GM21390 (cell line): ENCODE measurements around the gene ADAMTSL5.
"Not testable (repeated sequence)": the region's sequence is repeated elsewhere in the genome, so short reads cannot be mapped to it uniquely, and the experiment has no call there.

Source experiments
- ATAC-seq: cut with Tn5 transposase; IDR thresholded peaks from one replicate; pipeline ENCODE4 v1.9.1; 2021; ENCODE audit not compliant: unreplicated experiment

ADAMTSL5 gene

DNA sequence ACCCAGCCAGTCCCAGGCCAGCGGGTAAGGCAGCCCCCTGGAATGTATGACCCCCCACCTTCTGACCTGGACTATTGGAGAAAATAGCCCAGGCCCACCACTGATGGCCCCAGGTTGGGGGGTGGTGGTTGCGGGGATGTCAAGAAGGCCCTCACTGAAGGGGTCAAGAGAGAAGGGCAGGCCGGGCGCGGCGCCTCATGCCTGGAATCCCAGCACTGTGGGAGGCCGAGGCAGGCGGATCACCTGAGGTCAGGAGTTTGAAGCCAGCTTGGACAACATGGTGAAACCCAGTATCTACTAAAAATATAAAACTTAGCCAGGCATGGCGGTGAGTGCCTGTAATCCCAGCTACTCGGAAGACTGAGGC lies 1.5 kb upstream of the ADAMTSL5 start:
- no peak for ATAC-seq

DNA sequence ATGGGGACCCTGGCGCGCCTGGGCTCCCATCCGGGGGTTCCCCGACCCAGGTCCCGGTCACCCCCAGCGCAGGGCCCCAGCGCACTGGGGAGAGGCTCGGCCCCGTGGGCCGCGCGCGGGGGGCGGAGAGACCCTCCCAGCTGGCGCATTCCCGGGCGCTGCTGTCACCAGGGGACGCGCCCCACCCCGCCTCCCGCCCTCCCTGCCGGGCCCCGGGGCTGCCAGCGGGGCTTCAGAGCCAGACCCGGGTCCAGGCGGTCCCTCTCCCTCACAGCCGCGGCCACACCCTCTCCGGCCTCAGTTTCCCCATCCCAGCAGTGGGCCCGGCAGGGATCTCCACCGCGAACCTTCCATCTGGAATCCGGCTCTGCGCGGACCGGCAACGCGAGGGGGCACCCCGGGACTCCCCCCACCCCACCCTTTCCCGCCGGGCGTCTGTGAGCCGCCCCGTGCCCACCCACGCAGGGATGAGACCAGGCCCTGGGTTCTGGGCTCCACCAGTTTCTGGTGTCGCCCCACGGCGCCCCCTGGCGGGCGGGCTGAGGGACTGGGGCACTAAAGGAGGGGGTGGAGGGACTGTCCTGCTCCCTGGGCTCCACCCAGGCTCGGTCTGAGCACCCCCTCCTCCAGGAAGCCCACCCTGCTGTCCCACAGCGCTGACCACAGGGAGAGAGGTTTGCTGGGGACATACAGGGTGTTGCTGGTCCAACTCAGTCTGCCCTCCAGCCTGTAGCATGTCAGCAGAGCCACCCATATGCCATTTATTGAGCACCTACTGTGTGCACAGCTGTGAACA lies 878 bp upstream of the ADAMTSL5 start:
- ATAC-seq: no peak

DNA sequence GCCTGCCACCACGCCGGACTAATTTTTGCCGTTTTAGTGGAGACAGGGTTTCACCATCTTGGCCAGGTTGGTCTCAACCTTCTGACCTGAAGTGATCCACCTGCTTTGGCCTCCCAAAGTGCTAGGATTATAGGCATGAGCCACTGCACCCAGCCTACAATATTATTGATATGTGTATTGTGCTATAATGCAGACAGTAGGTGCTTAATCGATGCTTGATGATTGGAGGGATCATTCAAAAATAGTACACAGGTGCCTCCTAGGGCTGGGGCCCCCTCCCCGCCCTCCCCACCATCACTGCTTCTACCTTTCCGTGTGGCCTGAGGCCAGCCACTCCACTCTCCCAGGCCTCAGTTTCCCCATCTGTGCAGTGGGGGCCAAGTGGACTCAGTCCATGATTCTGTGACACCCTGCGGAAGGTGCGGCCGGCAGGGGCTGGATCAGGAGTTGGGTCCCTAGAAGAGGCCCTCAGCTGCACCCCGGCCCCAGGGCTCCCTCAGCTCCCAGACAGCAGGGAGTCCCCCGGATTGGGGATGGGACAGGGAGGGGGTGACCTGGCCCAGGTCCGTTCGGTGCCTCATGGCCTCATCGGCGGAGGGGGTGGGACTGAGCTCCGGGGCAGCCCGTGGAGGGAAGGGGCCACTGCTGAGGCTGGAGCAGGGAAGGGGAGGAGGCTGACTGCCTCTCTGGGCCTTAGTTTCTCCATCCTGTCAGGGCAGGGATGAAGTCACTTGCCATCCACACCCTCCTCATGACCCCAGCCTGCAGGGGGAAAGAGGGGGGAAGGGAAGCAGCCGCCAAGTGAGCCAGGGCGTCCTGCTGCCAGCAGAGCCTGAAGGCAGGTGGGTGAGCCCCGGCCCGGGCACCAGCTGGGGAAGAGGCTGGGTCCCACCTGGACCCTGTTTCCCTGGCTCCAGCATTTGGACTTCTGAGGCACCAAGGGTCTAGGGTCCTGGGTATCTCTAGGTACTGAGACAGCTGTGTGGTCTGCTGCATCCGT lies 1.2 kb downstream of the ADAMTSL5 start:
- no peak for ATAC-seq

DNA sequence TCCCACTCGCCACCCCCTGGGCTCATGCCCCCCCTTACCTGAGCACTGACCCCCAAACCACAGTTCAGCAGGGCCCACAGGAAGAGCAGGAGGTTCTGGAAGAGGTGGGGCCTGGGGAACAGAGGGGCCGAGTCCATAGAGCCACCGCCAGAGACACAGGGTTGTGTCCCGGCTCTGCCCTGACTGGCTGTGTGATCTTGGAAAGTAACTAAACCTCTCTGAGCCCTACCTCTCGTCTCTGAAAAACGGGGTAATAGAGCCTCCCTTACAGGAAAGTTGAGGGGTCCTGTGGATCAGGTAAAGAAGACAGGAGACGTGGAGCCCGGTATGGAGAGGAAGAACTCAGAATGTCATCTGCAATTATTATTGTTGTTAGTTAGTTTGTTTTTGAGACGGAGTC lies 2.0 kb downstream of the ADAMTSL5 start:
- no peak for ATAC-seq

DNA sequence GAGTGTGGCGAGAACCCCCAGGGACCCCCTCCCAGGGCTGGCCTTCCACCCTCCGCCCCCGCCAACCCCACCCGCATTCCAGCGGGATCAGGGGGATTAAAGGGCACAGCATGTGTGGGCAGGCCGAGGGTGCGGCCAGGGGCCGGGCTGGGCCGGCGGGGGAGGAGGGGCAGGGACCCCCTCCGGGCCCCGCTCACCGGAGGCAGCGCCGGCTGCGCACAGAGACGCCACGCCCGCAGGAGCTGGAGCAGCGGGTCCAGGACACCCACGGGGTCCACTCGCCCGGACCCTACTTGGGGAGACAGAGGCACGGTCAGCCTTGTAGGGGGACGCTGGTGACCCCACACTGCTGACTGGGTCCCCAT lies 2.4 kb downstream of the ADAMTSL5 start:
- ATAC-seq: no peak

DNA sequence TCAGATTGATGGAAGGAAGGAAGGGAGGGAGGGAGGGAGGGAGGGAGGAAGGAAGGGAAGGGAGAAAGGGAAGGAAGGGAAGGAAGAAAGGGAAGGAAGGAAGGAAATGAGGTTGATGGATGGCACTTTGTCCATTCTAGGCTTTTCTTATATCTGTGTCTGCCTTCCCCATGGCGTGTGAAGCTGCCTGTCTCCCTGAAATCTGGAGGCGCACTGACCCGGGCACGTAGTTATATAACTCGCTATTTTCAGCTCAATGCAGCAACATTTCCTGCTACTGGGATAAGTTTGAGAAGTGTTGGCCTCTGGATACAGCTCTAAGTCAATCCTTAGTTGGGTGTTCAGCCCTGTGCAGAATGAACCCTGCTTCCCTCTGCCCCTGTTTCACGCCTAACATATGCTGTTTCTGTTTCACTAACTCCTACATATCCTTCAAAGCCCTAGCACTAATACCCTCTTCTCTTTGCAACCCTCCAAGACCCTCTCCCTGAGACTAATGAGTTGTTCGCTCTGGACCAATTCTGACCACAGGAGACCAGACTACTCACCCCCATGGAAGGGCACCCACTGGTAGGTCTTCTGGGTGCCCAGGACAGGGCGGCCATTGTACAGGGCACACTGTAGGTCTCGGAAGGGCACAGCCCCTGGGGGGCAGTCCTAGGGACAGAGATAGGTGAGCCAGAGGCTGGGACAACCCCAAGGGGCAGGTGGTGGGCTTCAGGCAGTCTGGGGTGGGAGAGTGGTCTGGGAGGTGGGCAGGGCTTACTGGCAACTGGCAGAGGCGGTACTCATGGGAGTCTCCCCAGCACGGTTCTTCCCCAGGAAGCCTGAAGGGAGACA lies 3.0 kb downstream of the ADAMTSL5 start:
- ATAC-seq: no peak

DNA sequence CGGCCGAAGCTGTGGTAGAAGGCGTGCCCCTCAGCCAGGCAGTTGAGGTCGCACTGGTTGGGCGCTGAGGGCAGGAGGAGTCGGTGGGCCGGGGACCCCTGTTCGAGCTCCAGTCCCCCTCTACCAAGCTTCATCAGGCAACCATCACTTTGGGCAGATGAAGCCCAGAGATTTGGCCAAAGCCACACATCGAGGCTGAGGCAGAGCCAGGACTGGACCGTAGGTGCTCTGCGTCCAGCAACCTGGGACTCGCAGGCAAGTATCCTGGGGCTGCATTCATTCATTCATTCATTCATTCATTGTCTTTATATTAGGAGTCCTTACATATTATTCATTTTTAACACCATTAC lies 4.3 kb downstream of the ADAMTSL5 start:
- no peak for ATAC-seq

DNA sequence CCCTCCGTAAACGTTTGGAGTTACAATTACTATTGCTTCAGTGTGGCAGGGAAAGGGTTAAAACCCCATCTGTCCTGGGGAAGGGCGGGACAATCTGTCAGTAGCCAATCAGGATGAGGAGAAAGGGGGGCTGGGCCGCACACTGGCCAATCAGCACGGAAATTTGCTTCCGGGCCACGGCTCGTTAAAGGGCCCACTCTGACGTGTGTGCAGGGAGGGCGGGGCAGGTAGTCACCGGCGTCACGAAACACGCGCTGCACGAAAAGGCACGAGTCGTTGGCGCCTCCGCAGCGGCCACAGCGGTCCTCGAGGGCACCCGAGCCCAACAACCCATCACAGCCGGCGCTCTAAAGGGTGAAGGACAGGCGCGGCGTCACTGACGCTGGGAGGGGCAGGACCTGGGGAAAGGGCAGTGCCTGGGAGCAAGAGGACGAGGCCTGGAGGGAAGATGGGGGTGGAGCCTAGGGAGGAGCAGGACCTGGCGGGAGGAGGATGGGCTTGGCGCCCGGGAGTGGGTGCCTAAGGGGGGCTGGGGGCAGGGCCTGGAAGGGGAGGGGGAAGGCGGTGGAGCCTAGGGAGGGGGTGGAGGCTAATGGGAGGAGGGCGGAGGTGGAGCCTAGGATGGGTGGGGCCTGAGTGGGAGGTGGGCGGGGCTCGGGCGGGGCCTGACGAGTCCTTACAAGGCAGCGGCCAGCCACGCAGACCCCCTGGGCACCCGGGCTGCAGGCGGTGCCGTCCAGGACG lies 4.9 kb downstream of the ADAMTSL5 start:
- ATAC-seq: no peak

DNA sequence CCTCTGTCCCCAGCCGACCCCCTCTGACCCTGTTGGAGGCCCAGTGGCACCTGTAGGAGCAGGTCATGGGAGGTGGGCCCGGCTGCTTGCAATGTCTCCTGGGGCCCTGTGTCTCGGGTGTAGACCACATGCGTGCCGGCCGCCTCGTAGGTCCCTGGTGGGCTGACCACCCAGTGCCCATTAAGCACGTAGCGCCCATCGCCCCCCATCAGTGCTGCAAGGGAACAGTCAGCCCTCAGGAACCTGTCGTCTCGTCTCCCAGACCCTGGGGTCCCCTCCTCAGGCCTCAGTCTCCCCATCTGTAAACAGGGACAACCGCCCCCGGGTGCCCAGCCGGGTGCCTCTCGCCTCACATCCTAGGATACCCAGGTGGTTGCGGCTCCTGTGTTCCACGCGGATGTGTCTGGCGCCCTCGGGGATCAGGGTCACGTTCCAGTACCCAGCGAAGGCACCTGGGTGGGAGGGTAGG lies 5.6 kb downstream of the ADAMTSL5 start:
- ATAC-seq: no peak

DNA sequence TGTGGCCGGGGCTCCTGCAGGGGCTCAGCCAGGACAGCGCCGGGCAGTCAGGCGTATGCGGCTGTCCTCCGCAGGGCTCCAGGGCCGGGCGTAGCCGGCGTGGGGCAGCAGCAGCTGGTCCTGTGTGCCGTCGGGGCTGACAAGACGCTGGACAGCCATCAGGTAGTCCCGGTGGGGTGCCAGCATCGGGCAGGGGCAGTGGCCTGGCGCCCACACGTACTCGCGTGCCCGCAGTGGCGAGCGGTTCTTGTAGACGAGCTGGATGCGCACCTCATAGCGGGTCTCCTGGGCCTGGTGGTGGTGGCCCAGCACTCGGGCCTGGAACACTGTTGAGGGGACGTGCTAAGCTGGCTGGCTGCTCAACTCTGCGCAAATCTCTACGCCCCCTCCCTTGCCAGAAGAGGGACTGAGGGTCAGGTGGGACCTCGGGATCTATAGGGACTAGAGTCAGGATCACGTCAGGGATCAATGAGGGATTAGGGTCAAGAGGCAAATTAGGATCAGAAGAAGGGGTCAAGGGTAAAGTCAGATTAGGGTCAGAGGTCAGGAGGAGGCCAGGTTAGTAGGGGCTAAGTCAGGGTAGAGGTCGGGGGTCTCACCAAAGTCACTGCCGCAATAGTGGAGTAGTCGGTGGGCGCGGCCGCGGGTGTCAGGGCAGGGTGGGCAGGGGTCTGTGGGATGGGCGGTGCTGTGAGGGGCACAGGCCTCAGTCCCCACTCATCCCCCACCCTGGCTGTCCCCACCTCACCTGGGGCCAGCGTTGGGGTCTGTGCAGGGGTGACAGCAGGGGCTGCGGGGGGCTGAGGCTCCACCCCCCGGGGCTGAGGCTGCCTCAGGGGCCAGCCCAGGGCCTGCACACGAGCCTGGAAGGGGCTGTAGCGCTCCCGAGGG lies 6.6 kb downstream of the ADAMTSL5 start:
- ATAC-seq: no peak

DNA sequence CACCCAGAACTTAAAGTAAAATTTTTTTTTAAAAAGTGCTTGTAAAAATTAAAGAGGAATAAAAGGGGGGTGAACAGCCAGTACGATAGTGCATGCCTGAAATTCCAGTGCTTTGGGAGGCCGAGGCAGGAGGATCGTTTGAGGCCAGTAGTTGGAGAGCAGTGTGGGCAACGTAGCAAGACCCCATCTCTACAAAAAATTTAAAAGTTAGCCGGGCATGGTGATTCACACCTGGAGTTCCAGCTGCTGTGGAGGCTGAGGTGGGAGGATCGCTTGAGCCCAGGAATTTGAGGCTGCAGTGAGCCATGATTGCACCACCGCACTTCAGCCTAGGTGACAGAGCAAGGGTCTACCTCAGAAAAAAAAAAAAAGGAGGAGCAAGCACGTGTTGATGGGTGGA lies 7.8 kb downstream of the ADAMTSL5 start:
- no peak for ATAC-seq

DNA sequence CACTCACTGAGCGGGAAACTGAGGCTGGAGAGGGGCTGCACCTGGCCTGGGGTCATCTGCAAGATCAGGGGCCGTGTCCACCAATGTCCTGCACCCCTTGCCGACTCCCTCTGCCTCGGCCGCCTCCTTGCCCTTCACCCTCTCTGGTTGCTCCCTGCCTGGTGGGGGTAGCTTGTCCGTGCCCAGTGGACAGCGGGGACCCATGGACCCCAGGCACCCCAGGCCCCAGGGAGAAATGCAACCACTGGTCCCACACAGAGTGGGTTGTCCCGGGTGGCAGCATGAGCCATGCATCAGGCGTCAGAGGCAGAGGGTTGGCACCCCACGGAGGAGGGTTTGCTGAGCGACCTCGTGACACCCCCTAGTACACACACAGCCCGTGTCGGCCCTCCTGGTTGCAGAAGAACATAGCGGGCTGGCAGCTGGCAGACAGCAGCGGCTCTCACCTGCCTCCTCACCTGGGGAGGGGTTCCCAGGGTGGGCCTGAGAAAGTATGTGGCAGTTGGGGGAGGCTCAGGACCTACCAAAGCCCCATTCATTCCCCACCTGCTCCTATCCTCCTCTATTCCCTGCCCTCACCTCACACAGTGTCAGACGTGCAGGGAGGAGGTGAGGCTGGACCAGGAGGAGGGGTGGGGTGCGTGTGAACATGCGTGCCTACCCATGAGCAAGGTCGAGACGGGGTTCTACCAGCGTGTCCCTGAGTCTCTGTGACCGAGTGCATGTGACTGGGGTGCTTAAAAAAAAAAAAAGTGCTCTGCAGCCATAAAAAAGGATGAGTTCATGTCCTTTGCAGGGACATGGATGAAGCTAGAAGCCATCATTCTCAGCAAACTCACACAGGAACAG lies 8.7 kb downstream of the ADAMTSL5 start:
- no peak for ATAC-seq

DNA sequence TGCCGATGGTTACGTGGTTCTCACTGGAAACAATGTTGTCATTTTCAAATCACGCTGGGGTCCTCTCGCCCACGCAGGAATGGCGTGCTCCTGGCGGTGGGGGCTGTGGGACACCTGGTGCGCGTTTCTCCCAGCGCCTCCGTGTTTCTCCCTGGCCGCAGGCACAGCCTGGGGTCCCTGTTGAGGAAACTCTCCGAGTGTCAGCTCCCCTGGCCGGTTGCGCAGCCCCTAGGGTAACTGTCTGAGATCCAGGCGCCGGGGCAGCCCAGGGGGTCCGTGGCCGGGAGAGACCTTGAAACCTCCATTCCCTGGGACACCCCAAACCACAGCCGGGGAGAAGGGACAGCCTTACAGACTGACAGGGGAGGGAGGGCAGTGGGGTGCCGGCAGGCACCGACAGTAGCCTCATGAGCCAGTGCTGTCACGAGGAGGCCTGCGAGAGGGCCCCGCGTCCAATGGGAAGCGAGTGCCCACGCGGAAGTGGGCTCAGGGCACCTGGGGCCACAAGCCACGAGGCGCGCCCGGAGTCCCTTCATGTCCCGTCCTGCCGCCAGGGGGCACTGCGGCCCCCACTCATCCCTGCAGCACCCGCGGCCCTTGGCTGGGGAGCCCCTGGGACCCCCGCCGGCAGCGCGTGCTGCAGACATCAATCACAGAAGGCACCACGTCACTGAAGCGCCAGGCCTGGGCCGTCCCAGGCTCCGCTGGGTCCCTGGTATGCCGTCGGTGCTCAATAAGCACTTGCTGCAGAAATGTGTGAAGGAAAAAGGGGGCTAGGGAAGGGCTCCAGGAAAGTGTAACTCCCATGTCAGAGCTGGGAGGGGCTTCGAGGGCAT lies 9.5 kb downstream of the ADAMTSL5 start:
- no peak for ATAC-seq

DNA sequence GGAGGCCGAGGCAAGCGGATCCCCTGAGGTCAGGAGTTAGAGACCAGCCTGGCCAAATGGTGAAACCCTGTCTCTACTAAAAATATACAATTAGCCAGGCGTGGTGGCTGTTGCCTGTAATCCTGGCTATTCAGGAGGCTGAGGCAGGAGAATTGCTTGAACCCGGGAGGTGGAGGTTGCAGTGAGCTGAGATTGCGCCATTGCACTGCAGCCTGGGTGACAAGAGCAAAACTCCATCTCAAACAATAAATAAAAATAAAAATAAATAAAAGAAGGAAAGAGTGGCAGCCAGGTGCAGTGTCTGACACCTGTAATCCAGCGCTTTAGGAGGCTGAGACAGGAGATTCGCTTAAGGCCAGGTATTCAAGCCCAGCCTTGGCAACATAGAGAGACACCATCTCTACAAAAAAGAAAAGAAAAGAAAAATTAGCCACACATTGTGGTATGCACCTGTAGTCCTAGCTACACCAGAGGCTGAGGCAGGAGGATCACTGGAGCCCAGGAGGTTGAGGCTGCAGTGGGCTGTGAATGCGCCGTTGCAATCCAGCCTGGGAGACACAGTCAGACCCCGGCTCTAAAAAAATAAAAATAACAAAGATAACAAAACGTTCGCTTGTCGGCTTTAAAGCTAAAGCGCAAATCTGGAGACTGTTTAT lies 10.3 kb downstream of the ADAMTSL5 start:
- ATAC-seq: no peak

DNA sequence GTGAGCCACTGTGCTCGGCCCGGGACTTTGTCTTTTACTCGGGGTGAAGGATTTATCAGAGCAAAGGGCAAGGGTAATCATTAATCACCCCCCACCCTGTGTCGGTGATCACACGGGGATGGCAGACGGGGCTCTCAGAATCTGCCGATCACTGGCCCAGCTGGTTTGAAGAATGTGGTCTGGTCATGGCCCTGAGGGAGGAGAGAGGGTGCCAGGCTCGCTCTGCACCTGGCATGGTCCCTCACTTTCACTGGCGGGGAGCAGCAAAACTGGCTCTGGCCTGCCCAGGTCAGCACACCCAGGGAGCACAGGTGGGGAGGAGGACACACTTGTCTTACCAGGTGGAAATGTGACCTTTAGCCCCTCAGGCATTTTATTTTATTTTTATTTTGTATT lies 11.6 kb downstream of the ADAMTSL5 start:
- ATAC-seq: no peak

DNA sequence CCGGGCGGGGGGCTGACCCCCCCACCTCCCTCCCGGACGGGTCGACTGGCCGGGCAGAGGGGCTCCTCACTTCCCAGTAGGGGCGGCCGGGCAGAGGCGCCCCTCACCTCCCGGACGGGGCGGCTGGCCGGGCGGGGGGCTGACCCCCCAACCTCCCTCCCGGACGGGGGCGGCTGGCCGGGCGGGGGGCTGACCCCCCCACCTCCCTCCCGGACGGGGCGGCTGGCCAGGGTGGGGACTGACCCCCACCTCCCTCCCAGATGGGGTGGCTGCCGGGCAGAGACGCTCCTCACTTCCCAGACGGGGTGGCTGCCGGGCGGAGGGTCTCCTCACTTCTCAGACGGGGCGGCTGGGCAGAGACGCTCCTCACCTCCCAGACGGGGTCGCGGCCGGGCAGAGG lies 13.6 kb downstream of the ADAMTSL5 start:
- ATAC-seq: not testable (repeated sequence)

DNA sequence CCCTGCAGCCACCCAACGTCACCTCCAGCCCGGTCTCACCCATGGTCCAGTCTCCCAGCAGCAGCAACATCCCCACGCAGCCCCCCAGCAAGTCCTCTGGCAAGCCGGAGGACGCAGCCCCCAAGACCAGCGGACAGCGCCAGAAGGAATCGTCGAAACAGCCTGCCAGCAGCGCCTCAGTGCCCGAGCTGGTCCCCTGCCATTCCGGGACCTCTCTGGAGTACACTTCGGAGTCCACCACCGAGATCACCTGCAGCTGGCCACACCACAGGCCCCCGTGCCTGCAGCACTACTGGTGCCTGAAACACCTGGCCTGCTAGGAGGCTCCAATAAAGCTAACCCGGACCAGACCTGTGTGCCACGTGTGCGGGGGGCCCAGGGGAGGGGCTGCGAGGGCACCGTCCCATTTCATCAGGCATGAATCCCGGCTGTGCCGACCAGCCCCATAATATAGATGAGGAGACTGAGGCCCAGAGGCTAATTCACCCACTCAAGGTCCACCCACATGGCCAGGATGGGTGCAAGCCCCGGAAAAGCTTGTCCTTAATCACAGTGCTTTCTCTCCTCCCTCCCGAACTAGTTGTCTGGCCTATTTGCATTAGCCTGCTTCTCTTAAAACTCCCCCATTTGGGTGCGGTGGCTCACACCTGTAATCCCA lies 15.1 kb downstream of the ADAMTSL5 start:
- no peak for ATAC-seq
